BE2C (cell line): Measurements from ENCODE around the gene RBM22.

Experiments used
- DNase-seq: peaks from one replicate; pipeline ENCODE4 v3.0.0-alpha.2; 2020
- H3K27me3 ChIP-seq: fragments of 250-450 bp; sonication (Bioruptor Pico); 2 replicates; pipeline ENCODE4 v1.5.1; 2020; ENCODE audit warnings: mild to moderate bottlenecking
- H3K36me3 ChIP-seq: fragments of 250-450 bp; sonication (Bioruptor Pico); 2 replicates; pipeline ENCODE4 v1.5.1; 2020; ENCODE audit warnings: mild to moderate bottlenecking
- H3K4me1 ChIP-seq: fragments of 250-450 bp; sonication (Bioruptor Pico); 2 replicates; pipeline ENCODE4 v1.5.1; 2020
- H3K4me3 ChIP-seq: 2 replicates; pipeline ENCODE4 v1.5.1; 2011; ENCODE audit warnings: low read depth, low read length
- H3K9me3 ChIP-seq: fragments of 250-450 bp; sonication (Bioruptor Pico); 2 replicates; pipeline ENCODE4 v1.5.1; 2020
- CTCF ChIP-seq: IDR thresholded peaks from 2 replicates; pipeline ENCODE4 v1.5.1; 2012; ENCODE audit warnings: mild to moderate bottlenecking, low read depth, low read length

The RBM22 gene

GRCh38 chr5:150656191-150657132, 44.4 kb downstream of the RBM22 start:
- peak; percentile 48 for TF ChIP-seq CTCF
- Histone ChIP-seq H3K36me3 (no peaks in the 10 kb centered on the region), H3K4me1 (peaks cover 17% of the 10 kb centered on the region), H3K27me3 (no peaks in the 10 kb centered on the region), H3K9me3 (no peaks in the 10 kb centered on the region), H3K4me3 (peak overlapping the region; percentile 58)
- DNase-seq, result peak; percentile 89

GRCh38 chr5:150655221-150655620, 45.6 kb downstream of the RBM22 start:
- DNase-seq, result no peak
- Histone ChIP-seq H3K4me3 (no peak overlapping the region), H3K9me3 (no peaks in the 10 kb centered on the region), H3K36me3 (peaks cover 4% of the 10 kb centered on the region), H3K27me3 (no peaks in the 10 kb centered on the region), H3K4me1 (peaks cover 20% of the 10 kb centered on the region)
- TF ChIP-seq CTCF, result no peak

GRCh38 chr5:150653762-150654556, 46.9 kb downstream of the RBM22 start:
- no peak for DNase-seq
- Histone ChIP-seq H3K36me3 (peaks cover 17% of the 10 kb centered on the region), H3K4me1 (peaks cover 20% of the 10 kb centered on the region), H3K9me3 (no peaks in the 10 kb centered on the region), H3K27me3 (no peaks in the 10 kb centered on the region), H3K4me3 (no peak overlapping the region)
- TF ChIP-seq CTCF, result no peak

- no peak for DNase-seq
- Histone ChIP-seq H3K36me3 (peaks cover 24% of the 10 kb centered on the region), H3K4me3 (no peak overlapping the region), H3K9me3 (no peaks in the 10 kb centered on the region), H3K4me1 (peaks cover 20% of the 10 kb centered on the region), H3K27me3 (no peaks in the 10 kb centered on the region)
- TF ChIP-seq CTCF, result peak; percentile 40; the same call in 1 of the 2 replicates
These were observed 47.6 kb downstream of the RBM22 start for GRCh38 chr5:150653145-150653761.

- no peak for DNase-seq
- no peak overlapping the region for H3K4me3 ChIP-seq
These were observed 48.8 kb downstream of the RBM22 start for GRCh38 chr5:150651924-150652671.

More at GRCh38 chr5:150651924-150652671, 48.8 kb downstream of the RBM22 start:
- Histone ChIP-seq H3K27me3 (no peaks in the 10 kb centered on the region), H3K4me1 (peaks cover 16% of the 10 kb centered on the region), H3K36me3 (peaks cover 24% of the 10 kb centered on the region), H3K9me3 (no peaks in the 10 kb centered on the region)
- no peak for TF ChIP-seq CTCF
